ENCODE data around the gene MRPS5. TPM values are rescaled to one million over a fixed set of nuclear protein-coding genes. Genes with fewer than 3 reads are reported as not detected.
A peak's percentile ranks its signal among the peaks of the same experiment; 100 is the strongest.
"Not testable (repeated sequence)": the region's sequence is repeated elsewhere in the genome, so short reads cannot be mapped to it uniquely, and the experiment has no call there.

MRPS5 gene
- total RNA-seq, 1 donor from 2014 or later: 75.2 TPM

GRCh38 chr2:95039978-95040377 is 81.6 kb downstream of the MRPS5 start:
- Mint-ChIP-seq H3K36me3 (no peaks in the 10 kb centered on the region), H3K4me3 (no peak overlapping the region), H3K4me1 (peaks cover 6% of the 10 kb centered on the region), H3K27me3 (ENCODE audit: insufficient read depth, low read depth) (peaks cover 23% of the 10 kb centered on the region), H3K9me3 (peaks cover 9% of the 10 kb centered on the region), H3K27ac (no peak overlapping the region)
- TF ChIP-seq CTCF (IDR thresholded peaks at IDR 0.05) (no peak), EZH2phosphoT487 (IDR thresholded peaks at IDR 0.05) (no peak), EZH2 (IDR thresholded peaks at IDR 0.05) (no peak)
- no peak overlapping the region for H2AFZ ChIP-seq (replicated peaks)
- H3K9ac ChIP-seq: no peak overlapping the region
- no peaks in the 10 kb centered on the region for H3K27me3 ChIP-seq
- H3K9me3 ChIP-seq (ENCODE audit: low read depth): peaks cover 3% of the 10 kb centered on the region
- no peaks in the 10 kb centered on the region for H4K20me1 ChIP-seq (ENCODE audit: low read depth)
- H3K4me3 ChIP-seq: no peak overlapping the region
- no peak overlapping the region for H3K4me2 ChIP-seq
- no peaks in the 10 kb centered on the region for H3K36me3 ChIP-seq
- H3K79me2 ChIP-seq (ENCODE audit: low read depth): no peaks in the 10 kb centered on the region
- DNase-seq (ENCODE audit: low spot score): no peak
- no peak overlapping the region for H3K27ac ChIP-seq
- H3K4me1 ChIP-seq: no peaks in the 10 kb centered on the region
- peaks cover 16% of the 10 kb centered on the region for H3F3A ChIP-seq (ENCODE audit: low read depth)

- Histone ChIP-seq H3K79me2 (ENCODE audit: low read depth) (no peaks in the 10 kb centered on the region), H3K36me3 (no peaks in the 10 kb centered on the region), H3K9ac (no peak overlapping the region), H3K9me3 (ENCODE audit: low read depth) (peaks cover 3% of the 10 kb centered on the region), H3F3A (ENCODE audit: low read depth) (peaks cover 16% of the 10 kb centered on the region), H2AFZ (replicated peaks) (no peak overlapping the region), H3K27me3 (no peaks in the 10 kb centered on the region), H3K4me3 (no peak overlapping the region), H3K4me2 (no peak overlapping the region), H3K27ac (no peak overlapping the region), H3K4me1 (no peaks in the 10 kb centered on the region), H4K20me1 (ENCODE audit: low read depth) (no peaks in the 10 kb centered on the region)
- H3K4me1 Mint-ChIP-seq: peaks cover 6% of the 10 kb centered on the region
- TF ChIP-seq EZH2phosphoT487 (IDR thresholded peaks at IDR 0.05) (no peak), EZH2 (IDR thresholded peaks at IDR 0.05) (no peak), CTCF (IDR thresholded peaks at IDR 0.05) (no peak)
- H3K9me3 Mint-ChIP-seq: peaks cover 9% of the 10 kb centered on the region
- H3K27ac Mint-ChIP-seq: peak overlapping the region; percentile 11
- no peaks in the 10 kb centered on the region for H3K36me3 Mint-ChIP-seq
- H3K27me3 Mint-ChIP-seq (ENCODE audit: insufficient read depth, low read depth): peaks cover 23% of the 10 kb centered on the region
- no peak overlapping the region for H3K4me3 Mint-ChIP-seq
- DNase-seq (ENCODE audit: low spot score): no peak
Measured at GRCh38 chr2:95039363-95039762, 82.2 kb downstream of the MRPS5 start.

- no peaks in the 10 kb centered on the region for H4K20me1 ChIP-seq (ENCODE audit: low read depth)
- no peaks in the 10 kb centered on the region for H3K4me1 ChIP-seq
- no peak overlapping the region for H2AFZ ChIP-seq (replicated peaks)
- Mint-ChIP-seq H3K9me3 (peaks cover 9% of the 10 kb centered on the region), H3K4me1 (peaks cover 5% of the 10 kb centered on the region), H3K27me3 (ENCODE audit: insufficient read depth, low read depth) (peaks cover 23% of the 10 kb centered on the region), H3K4me3 (no peak overlapping the region), H3K27ac (no peak overlapping the region), H3K36me3 (no peaks in the 10 kb centered on the region)
- no peak overlapping the region for H3K4me2 ChIP-seq
- H3K9ac ChIP-seq: no peak overlapping the region
- no peak for DNase-seq (ENCODE audit: low spot score)
- H3K79me2 ChIP-seq (ENCODE audit: low read depth): no peaks in the 10 kb centered on the region
- no peak overlapping the region for H3K27ac ChIP-seq
- peaks cover 3% of the 10 kb centered on the region for H3K9me3 ChIP-seq (ENCODE audit: low read depth)
- H3K4me3 ChIP-seq: no peak overlapping the region
- no peak for TF ChIP-seq CTCF (IDR thresholded peaks at IDR 0.05)
- TF ChIP-seq EZH2phosphoT487 (IDR thresholded peaks at IDR 0.05): no peak
- TF ChIP-seq EZH2 (IDR thresholded peaks at IDR 0.05): no peak
- no peaks in the 10 kb centered on the region for H3K27me3 ChIP-seq
- peaks cover 16% of the 10 kb centered on the region for H3F3A ChIP-seq (ENCODE audit: low read depth)
- no peaks in the 10 kb centered on the region for H3K36me3 ChIP-seq
Measured at GRCh38 chr2:95038635-95039298, 82.8 kb downstream of the MRPS5 start.

GRCh38 chr2:95037841-95038585 is 83.6 kb downstream of the MRPS5 start:
- not testable (repeated sequence) for H3K4me1 ChIP-seq; H2AFZ ChIP-seq (replicated peaks); DNase-seq (ENCODE audit: low spot score); H3K9me3 Mint-ChIP-seq; H3K27ac Mint-ChIP-seq; H3K4me2 ChIP-seq; H3K27ac ChIP-seq; H3K36me3 ChIP-seq; H3K27me3 ChIP-seq; H3K36me3 Mint-ChIP-seq; H3K4me3 ChIP-seq; H3K9ac ChIP-seq; H3K79me2 ChIP-seq (ENCODE audit: low read depth); H3K4me1 Mint-ChIP-seq; H4K20me1 ChIP-seq (ENCODE audit: low read depth); H3K4me3 Mint-ChIP-seq; H3K9me3 ChIP-seq (ENCODE audit: low read depth)
- H3F3A ChIP-seq (ENCODE audit: low read depth): peaks cover 16% of the 10 kb centered on the region
- peaks cover 22% of the 10 kb centered on the region for H3K27me3 Mint-ChIP-seq (ENCODE audit: insufficient read depth, low read depth)
